Activated CD4-positive, alpha-beta memory T cell treated with anti-CD3 and anti-CD28 coated beads for 36 hours (primary cell): ENCODE data around the gene SEPHS1. TPM values are rescaled to one million over a fixed set of nuclear protein-coding genes. Genes with fewer than 3 reads are reported as not detected.
A peak's percentile ranks its signal among the peaks of the same experiment; 100 is the strongest.
"Not testable (repeated sequence)": the region's sequence is repeated elsewhere in the genome, so short reads cannot be mapped to it uniquely, and the experiment has no call there.

Experiments used
- CTCF ChIA-PET: fragments of 350-600 bp; sonication (Branson Sonifier 250); formaldehyde crosslinking; loops from one replicate; lab custom pipeline; 2021; ENCODE audit warnings: antibody characterized with exemption, inconsistent platforms; lab: Charles Lee
- POLR2A ChIA-PET: fragments of 350-600 bp; sonication (Branson Sonifier 250); formaldehyde crosslinking; loops from one replicate; lab custom pipeline; 2021; ENCODE audit warnings: antibody characterized with exemption; lab: Charles Lee
- DNase-seq: peaks from one replicate; pipeline ENCODE4 v3.0.0-alpha.2; 2020
- H3K27ac Mint-ChIP-seq: one replicate; pipeline ENCODE4 v1.8.0; 2021; ENCODE audit warnings: mixed read lengths
- H3K27me3 Mint-ChIP-seq: one replicate; pipeline ENCODE4 v1.8.0; 2021; ENCODE audit warnings: mixed read lengths
- H3K36me3 Mint-ChIP-seq: one replicate; pipeline ENCODE4 v1.8.0; 2021; ENCODE audit warnings: mixed read lengths
- H3K4me1 Mint-ChIP-seq: one replicate; pipeline ENCODE4 v1.8.0; 2021; ENCODE audit warnings: low read depth, mixed read lengths
- H3K4me3 Mint-ChIP-seq: one replicate; pipeline ENCODE4 v1.8.0; 2021; ENCODE audit warnings: mild to moderate bottlenecking, mixed read lengths
- H3K9me3 Mint-ChIP-seq: one replicate; pipeline ENCODE4 v1.8.0; 2021; ENCODE audit warnings: mixed read lengths
- intact Hi-C: fragments of 100-400 bp; cut with micrococcal nuclease; formaldehyde crosslinking; loops from one replicate; pipeline ENCODE4 v1.15.1; 2023
- total RNA-seq, 2 experiments: library from RNA; stranded (reverse); gene quantifications; one replicate each; pipeline ENCODE4 v1.2.3, GENCODE V29; 2021

SEPHS1 gene
- total RNA-seq, 2 experiments from 2014 or later = 57.2 to 57.6 TPM

- Mint-ChIP-seq H3K27ac (peak within 1 kb of the TSS; percentile 85), H3K4me1 (peaks cover 16% of the 10 kb centered on the region), H3K4me3 (peak within 1 kb of the TSS; percentile 78), H3K36me3 (peaks cover 3% of the 10 kb centered on the region), H3K9me3 (no peaks in the 10 kb centered on the region), H3K27me3 (no peaks in the 10 kb centered on the region)
- intact Hi-C loops = loop anchor here (5.0 kb wide), 1 partner anchor 192 kb away; no protein-coding TSS in a partner anchor
- peak; percentile 85 for DNase-seq
- ChIA-PET POLR2A (interaction anchor here (1.5 to 1.7 kb wide), 2 partner anchors 49 to 138 kb away, joined by 5 to 7 read pairs; partner anchors contain the start of gene MCM10), CTCF (no interaction called here)
Measured at GRCh38 chr10:13299437-13300287, 48.4 kb downstream of the SEPHS1 start, which contains the start of gene PHYH. PHYH (minus strand) TSS chr10:13300064; CDS start chr10:13300042, 22 bp downstream.

DNA sequence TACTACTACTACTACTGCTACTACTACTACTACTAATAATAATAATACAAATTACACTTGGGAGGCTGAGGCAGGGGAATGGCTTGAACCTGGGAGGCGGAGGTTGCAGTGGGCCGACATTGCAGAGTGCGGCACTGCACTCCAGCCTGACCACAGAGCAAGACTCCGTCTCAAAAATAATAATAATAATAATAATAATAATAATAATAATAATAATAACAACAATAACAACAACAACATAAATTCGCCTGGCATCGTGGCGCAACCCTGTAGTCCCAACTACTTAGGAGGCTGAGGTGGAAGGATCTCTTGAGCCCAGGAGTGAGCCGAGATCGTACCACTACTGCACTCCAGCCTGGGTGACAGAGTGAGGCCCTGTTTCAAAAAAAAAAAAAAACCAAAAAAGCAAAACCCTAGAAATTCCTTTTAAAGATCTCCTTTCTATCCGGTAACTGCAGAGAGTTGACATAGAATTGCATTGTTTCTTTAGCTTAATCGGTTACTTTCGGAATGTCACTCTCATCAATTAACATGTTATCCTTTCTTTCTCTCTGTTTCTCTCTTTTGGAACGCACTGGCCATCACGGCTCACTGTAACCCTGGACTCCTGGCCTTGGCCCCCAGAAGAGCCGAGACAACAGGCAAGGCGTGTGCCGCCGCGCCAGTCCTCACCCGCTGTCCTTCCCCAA lies 49.2 kb downstream of the SEPHS1 start:
- intact Hi-C loops = no loop called here
- Mint-ChIP-seq H3K4me3 (peak overlapping the region; percentile 69), H3K27ac (no peak overlapping the region), H3K36me3 (peaks cover 3% of the 10 kb centered on the region), H3K9me3 (no peaks in the 10 kb centered on the region), H3K27me3 (no peaks in the 10 kb centered on the region), H3K4me1 (peaks cover 16% of the 10 kb centered on the region)
- ChIA-PET CTCF (no interaction called here), POLR2A (interaction anchor here (1.7 kb wide), 1 partner anchor 50 kb away, joined by 5 read pairs; no protein-coding TSS in a partner anchor)
- no peak for DNase-seq

GRCh38 chr10:13296476-13296875 lies 51.6 kb downstream of the SEPHS1 start:
- H3K27me3 Mint-ChIP-seq = no peaks in the 10 kb centered on the region
- CTCF ChIA-PET = interaction anchor here (0.6 to 0.7 kb wide), 2 partner anchors 25 to 66 kb away, joined by 3 to 4 read pairs; no protein-coding TSS in a partner anchor
- DNase-seq = no peak
- no peaks in the 10 kb centered on the region for H3K9me3 Mint-ChIP-seq
- POLR2A ChIA-PET = no interaction called here
- no peak overlapping the region for H3K27ac Mint-ChIP-seq
- peaks cover 6% of the 10 kb centered on the region for H3K36me3 Mint-ChIP-seq
- H3K4me3 Mint-ChIP-seq = no peak overlapping the region
- intact Hi-C loops = no loop called here
- H3K4me1 Mint-ChIP-seq = peaks cover 10% of the 10 kb centered on the region

DNA sequence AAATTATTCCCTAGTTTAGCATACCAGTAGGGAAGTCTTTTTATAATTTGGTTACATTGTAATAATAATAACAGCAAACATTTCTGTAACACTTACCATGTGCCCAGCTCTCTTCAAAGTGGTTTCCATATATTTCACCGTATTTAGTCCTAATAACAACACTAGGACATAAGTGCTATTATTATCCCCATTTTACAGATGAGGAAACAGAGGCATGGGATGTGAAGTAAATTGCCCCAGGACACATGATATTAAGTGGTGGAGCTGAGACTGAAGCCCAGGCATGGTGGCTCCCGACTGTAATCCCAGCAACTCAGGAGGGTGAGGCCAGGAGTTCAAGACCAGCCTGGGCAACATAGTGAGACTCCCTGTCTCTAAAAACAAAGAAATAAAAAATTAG lies 53.3 kb downstream of the SEPHS1 start:
- Mint-ChIP-seq H3K36me3 (peaks cover 7% of the 10 kb centered on the region), H3K27ac (no peak overlapping the region), H3K4me3 (no peak overlapping the region), H3K27me3 (no peaks in the 10 kb centered on the region), H3K9me3 (no peaks in the 10 kb centered on the region), H3K4me1 (peaks cover 4% of the 10 kb centered on the region)
- DNase-seq = no peak
- ChIA-PET POLR2A (no interaction called here), CTCF (interaction anchor here (1.1 kb wide), 1 partner anchor 8 kb away, joined by 3 read pairs; no protein-coding TSS in a partner anchor)
- intact Hi-C loops = no loop called here

GRCh38 chr10:13291821-13292773 lies 56.0 kb downstream of the SEPHS1 start:
- H3K27me3 Mint-ChIP-seq = no peaks in the 10 kb centered on the region
- H3K27ac Mint-ChIP-seq = no peak overlapping the region
- no peaks in the 10 kb centered on the region for H3K9me3 Mint-ChIP-seq
- no peak overlapping the region for H3K4me3 Mint-ChIP-seq
- CTCF ChIA-PET = interaction anchor here (0.6 to 1.9 kb wide), 2 partner anchors 10 to 50 kb away, joined by 3 to 7 read pairs; no protein-coding TSS in a partner anchor
- H3K4me1 Mint-ChIP-seq = peaks cover 12% of the 10 kb centered on the region
- intact Hi-C loops = no loop called here
- no peak for DNase-seq
- H3K36me3 Mint-ChIP-seq = peaks cover 18% of the 10 kb centered on the region
- POLR2A ChIA-PET = interaction anchor here (1.3 kb wide), 1 partner anchor 10 kb away, joined by 4 read pairs; no protein-coding TSS in a partner anchor

GRCh38 chr10:13291061-13291460 lies 57.0 kb downstream of the SEPHS1 start:
- CTCF ChIA-PET = interaction anchor here (1.9 kb wide), 1 partner anchor 11 kb away, joined by 7 read pairs; no protein-coding TSS in a partner anchor
- DNase-seq = no peak
- Mint-ChIP-seq H3K27me3 (no peaks in the 10 kb centered on the region), H3K36me3 (peaks cover 18% of the 10 kb centered on the region), H3K4me3 (no peak overlapping the region), H3K27ac (no peak overlapping the region), H3K4me1 (peaks cover 12% of the 10 kb centered on the region), H3K9me3 (no peaks in the 10 kb centered on the region)
- POLR2A ChIA-PET = interaction anchor here (0.6 to 1.3 kb wide), 3 partner anchors 10 to 1145 kb away, joined by 3 to 4 read pairs (median 3); no protein-coding TSS in a partner anchor
- intact Hi-C loops = no loop called here

GRCh38 chr10:13284050-13284449 lies 64.0 kb downstream of the SEPHS1 start:
- ChIA-PET POLR2A (no interaction called here), CTCF (interaction anchor here (0.7 kb wide), 1 partner anchor 18 kb away, joined by 3 read pairs; no protein-coding TSS in a partner anchor)
- H3K9me3 Mint-ChIP-seq = no peaks in the 10 kb centered on the region
- H3K4me3 Mint-ChIP-seq = no peak overlapping the region
- H3K27ac Mint-ChIP-seq = no peak overlapping the region
- H3K36me3 Mint-ChIP-seq = peaks cover 17% of the 10 kb centered on the region
- intact Hi-C loops = no loop called here
- no peak for DNase-seq
- H3K27me3 Mint-ChIP-seq = no peaks in the 10 kb centered on the region
- peaks cover 12% of the 10 kb centered on the region for H3K4me1 Mint-ChIP-seq

- H3K4me3 Mint-ChIP-seq, H3K4me1 Mint-ChIP-seq, H3K36me3 Mint-ChIP-seq, POLR2A ChIA-PET, H3K27ac Mint-ChIP-seq, CTCF ChIA-PET, DNase-seq, H3K9me3 Mint-ChIP-seq, intact Hi-C loops, H3K27me3 Mint-ChIP-seq: not testable (repeated sequence)
Measured at GRCh38 chr10:13282348-13282747, 65.7 kb downstream of the SEPHS1 start.

DNA sequence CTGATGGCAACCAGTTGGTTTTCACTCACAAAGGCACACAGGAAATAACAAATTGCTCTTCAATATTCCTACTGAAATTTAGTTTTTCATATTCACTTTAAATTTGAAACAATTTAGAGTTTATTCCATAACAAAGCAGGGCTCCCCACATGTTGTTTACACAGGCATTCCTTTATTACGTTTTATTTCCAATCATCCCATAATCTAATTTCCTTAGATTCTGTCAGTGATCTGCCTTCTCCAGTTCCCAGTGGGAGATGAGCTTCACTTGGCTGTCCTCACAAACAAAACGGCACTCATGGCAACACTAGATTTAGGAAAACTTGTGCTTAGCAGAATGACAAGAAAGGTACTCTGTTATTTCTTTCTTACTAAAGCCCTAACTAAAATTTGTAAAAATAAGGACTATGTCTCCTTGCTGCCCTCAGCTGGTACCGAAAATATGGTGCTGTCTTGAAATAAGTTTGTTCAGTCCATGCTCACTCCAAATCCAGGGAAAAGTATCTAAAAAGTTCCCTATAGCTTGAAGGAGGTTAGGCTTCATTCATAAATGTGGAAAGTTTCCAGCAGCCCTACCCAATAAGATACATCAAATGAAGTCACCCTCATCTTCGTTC lies 71.2 kb downstream of the SEPHS1 start:
- Mint-ChIP-seq H3K4me1 (no peaks in the 10 kb centered on the region), H3K9me3 (no peaks in the 10 kb centered on the region), H3K36me3 (peaks cover 3% of the 10 kb centered on the region), H3K4me3 (no peak overlapping the region), H3K27me3 (no peaks in the 10 kb centered on the region), H3K27ac (no peak overlapping the region)
- intact Hi-C loops = no loop called here
- CTCF ChIA-PET = interaction anchor here (0.6 kb wide), 1 partner anchor 817 kb away, joined by 3 read pairs; no protein-coding TSS in a partner anchor
- POLR2A ChIA-PET = no interaction called here
- no peak for DNase-seq

DNA sequence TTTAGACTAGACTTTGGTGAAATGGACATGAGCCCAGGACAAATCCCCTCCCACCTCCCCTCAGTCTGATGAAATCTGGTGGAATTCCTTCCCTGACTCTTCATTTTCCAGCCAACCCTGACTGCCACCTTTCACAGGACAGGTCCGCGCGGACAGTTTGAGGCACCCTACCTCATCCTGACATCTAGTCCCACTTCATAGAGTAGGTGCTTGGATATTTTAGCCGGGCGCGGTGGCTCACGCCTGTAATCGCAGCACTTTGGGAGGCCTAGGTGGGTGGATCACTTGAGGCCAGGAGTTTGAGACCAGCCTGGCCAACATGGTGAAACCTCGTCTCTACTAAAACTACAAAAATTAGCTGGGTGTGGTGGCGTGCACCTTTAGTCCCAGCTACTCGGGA lies 71.9 kb downstream of the SEPHS1 start:
- DNase-seq, H3K27me3 Mint-ChIP-seq, H3K9me3 Mint-ChIP-seq, H3K4me1 Mint-ChIP-seq, H3K36me3 Mint-ChIP-seq, H3K4me3 Mint-ChIP-seq, intact Hi-C loops, H3K27ac Mint-ChIP-seq: not testable (repeated sequence)
- POLR2A ChIA-PET = interaction anchor here (0.7 kb wide), 1 partner anchor 51 kb away, joined by 3 read pairs; no protein-coding TSS in a partner anchor
- CTCF ChIA-PET = interaction anchor here (0.6 kb wide), 1 partner anchor 67 kb away, joined by 3 read pairs; no protein-coding TSS in a partner anchor
